ENCODE data around the gene MAP4K1.
A peak's percentile ranks its signal among the peaks of the same experiment; 100 is the strongest.

The MAP4K1 gene

DNA sequence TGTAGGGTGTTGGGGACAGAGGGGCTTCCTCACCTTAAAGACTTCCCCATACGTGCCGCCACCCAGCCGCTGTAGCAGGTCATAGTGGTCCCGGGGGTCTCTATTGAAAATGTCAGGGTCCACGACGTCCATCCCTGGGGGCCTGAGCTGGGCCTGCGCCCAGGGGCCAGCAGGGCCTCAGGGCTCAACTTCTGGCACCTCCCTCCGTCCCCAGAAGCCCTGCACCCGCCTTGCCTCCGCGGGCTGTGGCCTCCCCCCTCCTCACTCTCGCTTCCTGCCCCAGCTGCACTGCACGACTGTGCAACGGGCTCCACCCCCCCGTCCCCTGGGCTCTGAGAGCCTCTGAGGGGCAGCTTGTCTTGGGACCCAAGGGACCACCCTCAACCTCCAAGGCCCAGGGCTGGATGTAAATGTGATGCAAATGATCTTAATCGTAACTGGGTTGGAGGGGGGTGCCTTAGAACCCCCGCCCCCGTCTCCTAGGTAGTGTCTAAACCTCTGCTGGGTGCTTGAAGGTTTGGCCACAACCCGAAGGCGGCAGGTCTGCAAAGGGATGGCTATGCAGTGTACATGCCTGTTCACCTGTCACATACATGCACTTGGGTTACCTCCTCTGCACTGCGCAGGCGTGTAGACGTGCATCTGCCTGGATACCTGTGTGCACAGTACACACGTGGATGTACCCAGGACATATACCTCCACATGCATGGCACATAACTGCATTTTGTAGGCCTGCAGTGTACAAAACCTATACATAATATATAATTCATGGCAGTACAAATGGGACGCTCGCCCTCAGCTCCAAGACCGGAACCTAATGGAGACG, at the start of gene MAP4K1:
Gene MAP4K1, minus strand, starts transcription at position 190 of the 826 bp plus-strand sequence. Its CDS starts 58 bp downstream, at position 132.
- DNase-seq: no peak

DNA sequence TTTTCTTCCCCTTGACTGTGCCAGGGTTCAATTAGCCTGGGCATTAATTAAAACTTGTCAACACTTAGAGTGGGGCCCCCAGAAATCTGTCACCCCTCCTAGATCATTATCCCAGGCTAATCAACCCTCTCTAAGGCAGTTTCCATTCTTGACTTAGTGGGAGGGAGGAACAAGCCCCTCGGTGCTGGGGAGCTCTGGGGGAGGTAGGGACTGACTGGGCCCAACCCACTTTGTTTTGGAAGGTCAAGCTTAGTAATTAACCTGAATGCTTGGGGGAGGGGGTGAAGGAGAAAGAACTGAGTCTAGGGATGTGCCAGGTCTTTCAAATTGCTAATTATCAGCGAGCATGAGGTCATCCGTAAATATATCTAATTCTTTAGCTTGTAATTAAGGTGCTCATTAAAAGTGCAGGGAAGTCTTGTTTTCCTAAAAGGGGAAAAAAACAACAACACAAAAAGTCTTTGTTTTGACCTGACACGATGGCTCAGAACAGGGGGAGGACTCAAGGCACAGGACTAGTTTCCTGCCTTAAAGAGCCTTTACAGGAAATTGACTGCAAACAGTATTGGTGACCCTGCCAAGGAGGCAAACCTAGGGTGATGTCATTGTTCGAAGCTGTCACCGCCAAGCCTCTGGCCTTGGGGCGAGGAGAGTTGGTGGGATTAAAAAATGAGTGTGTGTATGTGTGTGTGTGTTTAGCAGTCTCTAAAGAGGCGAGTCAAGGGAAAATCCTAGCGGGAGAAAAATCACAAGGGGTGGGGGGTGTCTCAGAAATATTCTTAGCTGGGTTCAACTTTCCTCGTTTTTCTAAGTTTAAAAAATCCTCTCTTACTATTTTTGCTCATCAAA, 49.1 kb upstream of the MAP4K1 start:
- no peak for DNase-seq

DNA sequence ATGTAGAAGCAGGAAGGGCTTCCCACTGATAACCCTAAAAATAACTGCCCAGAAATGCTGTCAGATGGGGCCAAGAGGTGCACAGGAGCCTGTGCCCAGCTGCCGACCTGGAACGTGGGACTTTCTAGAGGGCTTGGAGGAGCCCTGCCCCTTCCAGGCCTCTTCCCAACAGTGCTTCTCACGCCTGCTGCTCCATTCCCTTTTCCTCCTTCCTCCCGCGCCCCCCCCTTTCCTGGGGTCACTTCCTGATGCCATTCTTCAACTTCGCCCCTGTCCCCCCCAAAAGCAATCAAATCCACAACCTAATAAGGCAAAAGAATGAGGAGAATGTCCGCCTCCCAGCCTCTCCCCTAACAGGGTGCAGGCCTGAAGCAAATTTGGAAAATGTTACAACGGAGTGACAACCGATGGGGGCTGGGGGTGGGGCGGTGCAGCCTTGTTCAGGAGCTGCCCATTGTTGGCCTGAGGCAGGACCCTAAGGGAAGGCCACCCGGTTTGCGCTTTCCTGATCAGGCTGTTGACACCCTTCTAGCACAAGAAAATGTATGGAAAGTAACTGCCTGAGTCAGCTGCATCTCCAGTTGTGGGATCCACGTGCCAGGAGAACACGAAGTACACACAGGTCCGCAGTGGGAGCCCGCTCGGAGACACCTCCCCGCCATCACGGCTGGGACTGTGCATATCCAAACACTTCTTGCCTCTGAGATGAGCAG, 48.4 kb upstream of the MAP4K1 start:
- DNase-seq: no peak

DNA sequence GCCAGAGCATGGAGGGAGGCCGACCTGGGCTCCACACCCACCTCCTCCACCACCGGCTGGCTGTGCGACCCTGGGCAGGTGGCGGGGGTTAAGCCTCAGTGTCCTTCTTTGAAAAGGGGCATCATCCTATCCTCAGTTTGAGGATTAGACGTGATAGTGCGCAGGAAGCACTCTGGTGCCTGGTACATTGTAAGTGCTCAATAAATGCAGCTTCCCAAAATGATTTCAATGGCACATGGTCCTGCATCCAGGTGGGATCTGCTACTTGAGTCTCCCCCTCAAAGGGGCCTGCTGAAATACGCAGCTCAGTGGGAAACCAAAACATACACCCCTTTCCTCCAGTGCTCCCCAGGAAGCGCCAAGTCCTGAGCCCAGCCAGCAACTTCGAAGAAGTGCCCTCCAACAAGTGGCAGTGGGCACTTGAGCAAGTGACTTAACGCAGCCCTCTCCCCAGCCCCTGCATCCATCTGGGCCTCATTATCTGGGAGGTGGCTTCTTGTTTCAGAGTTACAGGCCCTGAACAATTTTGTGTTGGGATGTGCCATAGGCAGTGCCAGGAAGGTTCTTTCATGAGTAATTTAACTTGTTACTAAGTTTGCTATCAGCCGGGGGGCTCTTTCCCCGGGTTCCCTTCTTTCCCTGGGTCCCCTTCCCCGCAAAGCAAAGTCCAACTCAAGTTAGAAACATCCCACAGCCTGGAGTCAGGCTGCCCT, 47.6 kb upstream of the MAP4K1 start:
- DNase-seq: no peak

DNA sequence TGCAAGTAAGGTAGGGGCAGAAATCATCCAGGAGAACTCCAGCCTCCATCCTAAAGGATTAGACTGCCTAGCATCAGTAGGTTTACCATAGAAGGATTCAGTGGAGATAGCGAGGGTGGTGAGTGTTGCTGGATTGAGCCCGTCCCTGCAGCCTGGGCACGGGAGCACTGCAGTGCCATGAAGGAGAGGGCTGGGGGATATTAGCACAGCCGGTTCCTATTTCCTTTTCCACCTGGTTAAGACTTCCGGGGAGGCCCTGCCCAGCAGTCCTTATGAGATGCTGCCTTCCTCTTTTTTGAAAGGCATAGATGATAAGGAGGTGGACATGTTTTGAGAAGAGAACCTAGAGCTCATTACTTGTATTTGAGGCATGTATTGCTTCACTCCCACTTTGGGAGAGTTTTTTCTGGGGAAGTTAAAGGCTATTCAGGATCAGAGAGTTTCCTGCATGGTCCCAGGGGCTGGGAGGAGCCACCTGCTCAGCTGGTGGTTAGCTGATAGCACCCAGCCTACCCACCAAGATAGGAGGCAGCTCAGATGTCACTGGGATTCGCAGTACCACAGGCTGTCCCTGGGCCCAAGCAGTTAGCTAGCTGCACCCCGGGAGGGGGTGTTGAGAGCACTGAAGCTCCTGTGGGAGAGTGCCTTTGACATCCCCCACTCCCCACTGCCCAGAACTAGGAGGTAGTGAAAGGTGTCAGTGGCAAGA, 46.9 kb upstream of the MAP4K1 start:
- DNase-seq: no peak

DNA sequence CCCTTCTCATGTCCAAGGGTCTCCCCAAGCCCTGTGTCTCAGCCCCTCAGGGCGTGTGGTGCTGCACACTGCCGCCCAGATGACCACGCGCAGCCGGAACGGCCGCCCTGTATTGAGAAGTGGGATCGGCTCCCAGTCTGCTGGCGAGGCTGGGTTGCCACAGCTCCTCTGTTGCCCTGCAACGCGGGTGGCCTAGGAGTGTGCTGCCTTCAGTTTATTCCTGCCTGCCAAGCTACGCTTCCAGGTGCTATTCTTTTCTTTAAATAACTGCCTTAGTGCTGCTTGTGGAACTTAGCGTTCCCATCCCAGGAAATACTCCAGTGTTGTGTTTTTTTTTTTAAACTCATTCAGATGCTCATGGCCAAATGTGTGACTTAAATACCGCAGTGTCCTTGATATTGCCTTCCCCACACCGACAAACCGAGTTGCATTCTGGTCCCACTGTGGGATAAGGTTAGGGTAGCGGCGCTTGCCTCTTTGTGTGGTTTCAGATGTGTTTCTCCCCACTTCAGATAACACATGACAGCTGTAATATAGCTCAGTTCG, 46.3 kb upstream of the MAP4K1 start:
- no peak for DNase-seq

DNA sequence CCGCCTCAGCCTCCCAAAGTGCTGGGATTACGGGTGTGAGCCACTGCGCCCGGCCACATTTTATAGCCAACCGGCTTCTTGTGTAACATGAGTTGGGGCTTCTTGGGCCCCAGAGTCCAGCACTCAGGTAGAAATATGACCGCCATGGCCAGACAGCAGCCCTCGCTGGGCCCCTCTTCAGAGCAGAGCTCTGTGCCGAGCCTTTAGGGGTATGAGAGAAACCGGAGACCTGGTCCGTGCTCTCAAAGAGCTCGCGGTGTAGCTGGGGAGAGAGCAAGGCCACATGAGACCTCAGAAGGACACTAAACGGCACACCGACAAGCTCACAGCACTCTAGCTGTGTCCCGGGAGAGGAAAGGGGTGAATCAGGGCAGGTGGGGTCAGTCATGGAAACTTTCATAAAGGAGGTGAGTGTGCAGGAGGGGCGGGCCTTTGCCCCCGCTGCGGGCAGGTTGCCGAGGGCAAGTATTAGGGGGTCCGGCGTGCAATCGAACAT, 45.5 kb upstream of the MAP4K1 start:
- DNase-seq: no peak

DNA sequence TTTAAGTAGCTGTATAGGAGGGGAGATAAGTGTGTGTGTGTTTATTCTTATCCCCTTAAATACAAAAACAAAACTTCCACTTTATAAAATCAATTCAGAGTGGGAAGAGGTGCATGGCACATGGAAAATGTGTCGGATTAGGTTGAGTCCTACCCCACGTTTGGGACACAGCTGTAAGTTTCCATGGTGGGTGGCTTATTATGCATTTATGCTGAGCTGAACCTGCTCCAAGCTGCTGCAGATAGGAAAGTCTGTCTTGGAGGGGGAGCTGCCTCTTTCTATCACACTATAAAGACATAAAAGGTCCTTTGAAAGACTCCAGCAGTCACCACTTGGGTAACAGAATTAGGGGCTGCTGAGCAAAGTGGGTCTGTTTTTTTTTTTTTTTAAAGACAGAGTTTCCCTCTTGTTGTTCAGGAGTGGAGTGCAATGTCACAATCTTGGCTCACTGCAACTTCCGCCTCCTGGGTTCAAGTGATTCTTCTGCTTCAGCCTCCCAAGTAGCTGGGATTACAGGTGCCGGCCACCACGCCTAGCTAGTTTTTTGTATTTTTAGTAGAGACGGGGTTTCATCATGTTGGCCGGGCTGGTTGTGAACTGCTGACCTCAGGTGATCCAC, 44.9 kb upstream of the MAP4K1 start:
- DNase-seq: no peak

DNA sequence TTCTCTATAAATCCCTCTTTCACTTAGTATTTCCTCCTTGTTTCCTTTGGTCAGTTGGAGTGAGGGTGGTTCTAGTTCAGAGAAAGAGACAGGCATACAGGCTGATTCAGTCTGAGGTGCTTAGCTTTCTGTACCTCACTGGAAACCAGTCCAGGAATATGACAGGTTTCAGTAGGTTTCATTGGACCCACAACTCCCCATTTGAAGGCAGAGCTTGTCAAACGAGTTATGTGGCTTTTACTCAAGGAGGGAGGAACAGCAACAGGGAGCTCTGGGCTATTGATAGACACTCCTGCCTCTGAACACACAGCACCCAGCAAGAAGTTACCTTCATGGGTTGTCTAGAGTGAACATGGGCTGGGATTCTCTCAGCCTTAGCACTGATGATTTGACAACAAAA, 44.2 kb upstream of the MAP4K1 start:
- DNase-seq: no peak

DNA sequence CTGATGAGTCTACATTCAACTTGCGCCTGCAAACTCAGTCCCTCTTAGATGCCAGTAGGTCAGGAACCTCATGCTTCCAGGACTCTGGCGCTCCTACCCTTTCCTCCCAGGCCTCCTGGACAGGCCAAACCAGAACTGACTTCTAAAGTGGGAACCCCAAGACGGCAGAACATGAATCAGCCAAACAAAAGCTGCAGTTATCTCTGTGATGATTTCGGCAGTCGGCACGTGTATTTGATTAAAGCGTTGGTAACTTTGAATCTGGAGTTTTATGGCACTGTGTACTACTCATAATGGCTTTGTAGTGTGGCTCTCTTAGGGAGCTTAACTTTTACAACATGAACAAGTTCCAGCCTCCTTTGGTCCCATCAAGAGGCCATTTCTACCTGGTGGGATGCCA, 43.4 kb upstream of the MAP4K1 start:
- DNase-seq: no peak

DNA sequence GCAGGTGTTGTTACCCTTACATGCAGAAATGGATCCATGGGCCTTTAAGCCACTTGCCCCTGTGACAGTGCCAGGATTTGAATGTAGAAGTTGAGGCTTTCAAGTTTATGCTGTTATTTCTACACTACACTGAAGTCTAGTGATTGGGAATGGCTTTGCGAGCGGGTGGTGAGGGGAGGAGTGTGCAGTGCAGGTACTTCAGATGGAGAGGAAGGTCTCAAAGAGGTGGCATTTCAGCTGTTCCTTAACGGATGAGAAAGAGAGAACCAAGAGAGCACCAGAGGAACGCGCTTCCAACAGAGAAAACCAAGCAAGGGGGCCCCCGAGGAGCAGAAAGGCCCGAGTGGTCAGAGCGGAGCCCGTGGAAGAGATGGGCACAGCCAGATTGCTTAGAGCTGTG, 43.0 kb upstream of the MAP4K1 start:
- DNase-seq: no peak

DNA sequence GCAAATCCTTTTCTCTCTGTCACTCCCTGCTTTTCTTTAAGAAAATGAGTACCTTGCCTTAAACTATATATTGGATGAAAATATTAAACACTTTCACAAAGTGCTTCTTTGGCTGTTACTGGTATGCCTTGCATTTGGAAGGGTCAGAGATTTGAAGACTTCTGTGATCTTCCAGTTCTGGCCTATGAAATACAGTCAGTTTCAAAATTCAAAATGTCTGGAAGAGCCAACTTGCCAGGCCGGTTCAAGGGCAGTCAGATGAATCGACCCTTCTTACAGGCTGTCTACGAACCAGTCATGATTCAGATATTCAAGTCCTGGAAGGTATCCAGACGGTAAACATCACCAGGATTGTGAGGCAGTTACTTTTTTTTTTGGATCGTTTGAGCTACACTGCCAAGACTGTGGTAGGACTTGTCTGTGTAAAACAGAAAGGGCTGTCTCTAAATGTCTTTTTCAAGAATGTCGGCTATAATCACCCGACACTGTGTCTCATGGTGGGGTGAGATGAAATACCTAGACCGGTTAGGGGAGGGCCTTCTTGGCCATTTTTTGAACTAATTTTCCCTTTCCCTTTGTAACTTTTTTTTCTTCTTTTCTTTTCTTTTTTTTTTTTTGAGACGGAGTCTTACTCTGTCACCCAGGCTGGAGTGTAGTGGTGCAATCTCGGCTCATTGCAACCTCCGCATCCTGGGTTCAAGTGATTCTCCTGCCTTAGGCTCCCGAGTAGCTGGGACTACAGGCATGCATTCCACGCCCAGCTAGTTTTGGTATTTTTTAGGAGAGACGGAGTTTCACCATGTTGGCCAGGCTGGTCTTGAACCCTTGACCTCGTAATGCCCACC, 40.9 kb upstream of the MAP4K1 start:
- peak; percentile 18 for DNase-seq

DNA sequence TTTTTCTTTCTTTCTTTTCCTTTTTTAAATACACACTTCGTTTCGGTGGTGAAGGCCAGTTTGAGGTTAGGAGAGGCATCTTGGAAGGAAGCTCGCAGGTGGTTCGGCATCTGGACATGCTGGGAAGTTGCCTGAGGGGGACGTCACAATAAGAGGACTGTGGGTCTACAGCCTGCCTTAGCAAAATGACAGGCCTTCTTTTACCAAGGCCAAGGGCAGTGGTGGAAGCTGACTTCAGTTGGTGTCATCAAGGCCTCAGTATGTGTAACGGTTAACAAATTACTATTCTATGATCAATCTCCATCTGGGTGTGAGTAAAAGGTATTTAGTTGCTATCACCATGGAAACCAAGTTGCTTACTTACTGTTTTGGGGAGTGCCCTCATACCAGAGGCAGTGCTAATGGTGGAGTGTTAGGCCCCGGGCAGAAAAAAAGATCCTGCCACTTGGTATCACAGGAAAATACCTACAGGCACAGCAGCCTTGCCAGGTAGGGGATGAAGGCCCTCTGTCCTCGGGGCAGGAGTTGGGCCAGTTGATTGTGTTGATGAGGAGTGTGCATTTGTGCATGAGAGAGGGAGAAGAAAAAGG, 40.0 kb upstream of the MAP4K1 start:
- DNase-seq: peak; percentile 40

DNA sequence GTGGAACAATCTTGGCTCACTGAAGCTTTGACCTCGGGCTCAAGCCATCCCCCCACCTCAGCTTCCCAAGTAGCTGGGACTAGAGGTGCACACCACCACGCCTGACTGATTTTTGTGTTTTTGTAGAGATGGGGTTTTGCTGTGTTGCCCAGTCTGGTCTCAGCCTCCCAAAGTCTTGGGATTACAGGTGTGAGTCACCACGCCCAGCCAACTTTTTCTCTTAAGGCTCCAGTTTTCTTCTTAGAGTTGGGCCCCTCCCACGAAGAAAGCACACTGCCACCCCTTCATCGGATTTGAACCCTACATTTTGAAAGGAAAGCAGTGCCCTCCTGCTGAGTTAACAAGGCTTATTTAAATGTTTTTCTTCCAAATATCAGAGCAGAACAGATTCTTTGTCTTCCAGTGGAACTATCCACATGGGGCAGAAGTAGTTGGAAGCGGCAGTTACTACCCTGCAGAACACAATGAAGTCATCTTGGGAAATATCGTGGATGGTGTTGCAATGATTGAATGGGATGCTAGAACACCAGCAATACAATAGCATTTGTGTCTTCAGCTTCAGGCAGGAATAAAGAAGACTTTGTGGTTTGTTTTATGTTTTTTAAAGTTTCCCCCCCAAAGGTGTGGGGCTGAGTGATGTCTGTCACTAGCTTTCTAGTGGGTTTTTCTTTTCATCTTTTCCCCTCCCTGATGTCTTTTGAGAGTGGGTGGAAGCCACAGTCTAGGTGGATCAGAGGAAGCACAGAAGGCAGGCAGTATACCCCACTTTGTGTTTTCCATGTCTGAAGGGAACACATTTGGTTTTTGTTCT, 38.6 kb upstream of the MAP4K1 start:
- DNase-seq: no peak

DNA sequence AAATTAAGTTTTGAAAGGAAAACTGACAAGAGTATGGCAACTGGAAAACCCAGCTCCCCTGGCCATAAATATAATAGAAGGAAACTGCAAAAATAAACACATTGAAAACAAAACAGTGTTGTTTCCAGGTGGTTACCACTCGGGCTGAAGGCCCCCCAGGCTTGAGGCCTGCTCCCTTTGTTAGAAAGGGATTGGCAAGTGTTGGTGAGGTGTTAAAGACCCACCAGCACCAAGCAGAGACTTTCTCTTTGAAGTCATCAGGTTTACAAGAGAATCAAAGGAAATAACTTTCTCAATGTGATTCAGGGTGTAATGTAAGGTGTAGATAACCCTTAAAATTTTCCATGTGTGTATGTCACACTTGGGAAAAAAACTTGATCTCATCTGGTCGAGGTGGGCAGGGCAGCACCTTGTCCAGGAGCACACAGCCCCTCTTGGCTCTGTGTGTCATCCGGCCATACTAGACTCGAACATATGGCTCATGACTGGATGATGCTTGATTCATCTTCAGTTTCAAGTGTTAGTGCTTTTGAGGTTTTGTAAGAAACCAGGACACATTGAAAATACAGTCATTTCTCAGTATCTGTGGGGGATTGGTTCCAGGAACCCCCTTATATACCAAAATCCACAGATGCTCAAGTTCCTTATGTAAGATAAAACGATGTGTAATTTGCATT, 37.5 kb upstream of the MAP4K1 start:
- no peak for DNase-seq

DNA sequence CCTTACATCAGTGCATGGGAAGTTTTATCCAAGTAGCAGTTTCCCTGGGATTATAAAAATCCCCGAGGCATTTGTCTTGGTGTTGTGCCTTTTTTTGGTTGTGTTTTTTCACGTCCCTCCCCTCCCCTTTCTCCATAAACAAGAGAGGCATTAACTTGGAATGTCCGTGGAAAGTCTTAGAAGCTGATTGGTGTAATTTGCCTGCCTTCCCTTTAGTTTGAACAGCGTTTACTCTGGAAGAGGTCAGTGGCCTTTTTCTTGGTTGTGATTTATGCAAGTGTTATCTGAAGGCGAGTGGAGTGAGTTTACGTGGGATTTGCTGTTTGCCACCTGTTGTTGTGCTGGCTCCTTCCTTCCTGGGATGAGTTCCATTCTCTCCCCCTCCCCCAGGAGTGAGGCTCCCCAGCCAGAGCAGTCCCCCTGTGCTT, 36.9 kb upstream of the MAP4K1 start:
- DNase-seq: no peak

DNA sequence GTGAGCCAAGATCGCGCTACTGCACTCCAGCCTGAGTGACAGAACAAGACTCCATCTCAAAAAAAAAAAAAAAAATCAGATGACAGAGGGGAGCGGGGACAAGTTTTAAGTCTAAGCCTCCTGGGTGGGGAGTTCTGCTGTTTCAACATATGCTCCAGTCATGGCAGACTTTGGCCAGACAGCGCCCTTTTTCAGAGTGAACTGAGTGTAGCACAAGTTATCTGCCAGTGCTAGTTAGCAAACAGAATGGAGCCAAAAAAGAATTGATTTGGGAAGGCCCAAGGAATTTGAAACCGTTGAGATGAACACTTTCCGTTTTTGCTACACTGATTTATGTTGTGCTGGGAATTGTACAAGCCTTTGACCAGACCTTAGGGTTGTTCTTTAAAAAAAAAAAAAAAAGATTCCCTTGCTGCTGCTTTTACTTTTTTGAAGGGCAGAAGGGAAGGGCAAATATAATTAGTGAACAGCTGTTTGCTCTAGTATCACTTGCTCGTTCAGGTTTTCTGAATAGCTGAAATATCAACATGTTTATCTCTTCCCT, 35.3 kb upstream of the MAP4K1 start:
- DNase-seq: no peak
